Esophagus muscularis mucosa (tissue), 4 donors: ENCODE measurements around the gene LPIN2. TPM values are rescaled to one million over a fixed set of nuclear protein-coding genes. Genes with fewer than 3 reads are reported as not detected.
A peak's percentile ranks its signal among the peaks of the same experiment; 100 is the strongest.

ENCODE experiments used
- DNase-seq: peaks from one replicate; pipeline ENCODE4 v3.0.0-alpha.2; 2017; ENCODE audit errors: extremely low spot score
- H3K27ac ChIP-seq, 4 donors: fragments of 200-600 bp; sonication (generic); replicated peaks in 1 of 4; 1 replicate in 3 of 4; 2 replicates in 1 of 4; pipeline ENCODE4 v1.5.1; 2016 to 2019; ENCODE audit warnings: mild to moderate bottlenecking in 1 of 4
- H3K27me3 ChIP-seq, 4 donors: fragments of 200-600 bp; sonication (generic); one replicate each; pipeline versions ENCODE4 v1.5.1 to v1.6.0; 2016 to 2019
- H3K36me3 ChIP-seq, 4 donors: fragments of 200-600 bp; sonication (generic); one replicate each; pipeline ENCODE4 v1.5.1; 2016 to 2019
- H3K4me1 ChIP-seq, 4 donors: fragments of 200-600 bp; sonication (generic); one replicate each; pipeline ENCODE4 v1.5.1; 2016 to 2019
- H3K4me3 ChIP-seq, 4 donors: fragments of 200-600 bp; sonication (generic); 1 replicate in 2 of 4; 2 replicates in 2 of 4; pipeline ENCODE4 v1.5.1; 2016 to 2019; ENCODE audit warnings: mild to moderate bottlenecking in 4 of 4, moderate library complexity in 1 of 4
- H3K9me3 ChIP-seq, 4 donors: fragments of 200-600 bp; sonication (generic); 1 replicate in 3 of 4; 2 replicates in 1 of 4; pipeline ENCODE4 v1.5.1; 2016 to 2019
- EP300 ChIP-seq: sonication (generic); formaldehyde crosslinking; IDR thresholded peaks from one replicate; pipeline ENCODE4 v1.6.1; 2017; ENCODE audit warnings: antibody characterized with exemption
- POLR2A ChIP-seq: fragments of 450-650 bp; IDR thresholded peaks from one replicate; pipeline ENCODE4 v1.6.1; 2017; ENCODE audit warnings: antibody characterized with exemption, moderate library complexity, mild to moderate bottlenecking, low read depth
- POLR2AphosphoS5 ChIP-seq, 2 donors: sonication (generic); formaldehyde crosslinking; IDR thresholded peaks; one replicate each; pipeline ENCODE4 v1.6.1; 2017; ENCODE audit warnings: antibody characterized with exemption in 2 of 2
- WGBS: methylation state at CpG from one replicate; pipeline ENCODE4 v1.1.5; 2018; 5-methylcytosine and 5-hydroxymethylcytosine counted together
- intact Hi-C: fragments of 100-400 bp; cut with DNase I; formaldehyde crosslinking; loops from one replicate; pipeline ENCODE4 v1.15.1; 2023
- total RNA-seq, 4 donors: library from RNA; depleted of rRNA; stranded (reverse); fragments of >200 nt; gene quantifications; one replicate each; pipeline versions ENCODE4 v1.1.0 to v1.2.1, GENCODE V29; 2016
- TF ChIP-seq, protein P1 (sequence below), 3 experiments: fragments of 200-600 bp in 2 of 3; fragments of 450-650 bp in 1 of 3; sonication (generic) in 2 of 3; IDR thresholded peaks; one replicate each; pipeline ENCODE4 v1.5.1; 2017 to 2019; ENCODE audit warnings: antibody characterized with exemption in 3 of 3, mild to moderate bottlenecking in 2 of 3, moderate library complexity in 1 of 3

The LPIN2 gene
- total RNA-seq, 4 donors from 2014 or later = 15.4 to 26.9 (median 24.8) TPM

DNA sequence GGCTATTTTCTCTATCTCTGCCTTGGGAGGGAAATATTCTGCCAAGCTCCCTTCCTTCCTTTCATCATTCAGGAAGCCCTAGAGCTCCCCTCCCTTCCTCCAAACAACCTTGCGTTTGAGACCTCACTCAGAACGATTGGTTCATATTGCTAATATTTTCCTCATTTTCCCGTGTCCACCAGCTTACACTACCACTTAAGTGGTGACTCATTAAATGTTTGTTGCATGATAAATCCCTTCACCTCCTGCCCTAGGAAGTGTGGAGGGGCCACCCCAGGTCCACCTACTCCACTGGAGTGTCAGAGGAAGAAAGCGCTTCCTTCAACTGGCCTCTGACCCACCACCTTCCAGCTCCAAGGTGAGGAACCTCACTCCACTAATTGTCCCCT, 2.3 kb upstream of the LPIN2 start:
- Histone ChIP-seq H3K27ac (peak overlapping the region; percentile 67 to 79 (median 76)), H3K27me3 (no peaks in the 10 kb centered on the region), H3K4me1 (peaks cover 30 to 58% (median 53%) of the 10 kb centered on the region in 4 donors), H3K9me3 (no peaks in the 10 kb centered on the region), H3K36me3 (peaks cover 0 to 4% (median 2%) of the 10 kb centered on the region in 4 donors), H3K4me3 (no peak overlapping the region)
- TF ChIP-seq POLR2AphosphoS5 (IDR thresholded peaks at IDR 0.05) (no peak), POLR2A (no peak), EP300 (no peak)
- TF ChIP-seq, protein P1, sequence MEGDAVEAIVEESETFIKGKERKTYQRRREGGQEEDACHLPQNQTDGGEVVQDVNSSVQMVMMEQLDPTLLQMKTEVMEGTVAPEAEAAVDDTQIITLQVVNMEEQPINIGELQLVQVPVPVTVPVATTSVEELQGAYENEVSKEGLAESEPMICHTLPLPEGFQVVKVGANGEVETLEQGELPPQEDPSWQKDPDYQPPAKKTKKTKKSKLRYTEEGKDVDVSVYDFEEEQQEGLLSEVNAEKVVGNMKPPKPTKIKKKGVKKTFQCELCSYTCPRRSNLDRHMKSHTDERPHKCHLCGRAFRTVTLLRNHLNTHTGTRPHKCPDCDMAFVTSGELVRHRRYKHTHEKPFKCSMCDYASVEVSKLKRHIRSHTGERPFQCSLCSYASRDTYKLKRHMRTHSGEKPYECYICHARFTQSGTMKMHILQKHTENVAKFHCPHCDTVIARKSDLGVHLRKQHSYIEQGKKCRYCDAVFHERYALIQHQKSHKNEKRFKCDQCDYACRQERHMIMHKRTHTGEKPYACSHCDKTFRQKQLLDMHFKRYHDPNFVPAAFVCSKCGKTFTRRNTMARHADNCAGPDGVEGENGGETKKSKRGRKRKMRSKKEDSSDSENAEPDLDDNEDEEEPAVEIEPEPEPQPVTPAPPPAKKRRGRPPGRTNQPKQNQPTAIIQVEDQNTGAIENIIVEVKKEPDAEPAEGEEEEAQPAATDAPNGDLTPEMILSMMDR (IDR thresholded peaks at IDR 0.05) = no peak
- 35% methylated on average over 4 of the region's 4 CpGs for WGBS
- DNase-seq = no peak
- intact Hi-C loops = no loop called here

DNA sequence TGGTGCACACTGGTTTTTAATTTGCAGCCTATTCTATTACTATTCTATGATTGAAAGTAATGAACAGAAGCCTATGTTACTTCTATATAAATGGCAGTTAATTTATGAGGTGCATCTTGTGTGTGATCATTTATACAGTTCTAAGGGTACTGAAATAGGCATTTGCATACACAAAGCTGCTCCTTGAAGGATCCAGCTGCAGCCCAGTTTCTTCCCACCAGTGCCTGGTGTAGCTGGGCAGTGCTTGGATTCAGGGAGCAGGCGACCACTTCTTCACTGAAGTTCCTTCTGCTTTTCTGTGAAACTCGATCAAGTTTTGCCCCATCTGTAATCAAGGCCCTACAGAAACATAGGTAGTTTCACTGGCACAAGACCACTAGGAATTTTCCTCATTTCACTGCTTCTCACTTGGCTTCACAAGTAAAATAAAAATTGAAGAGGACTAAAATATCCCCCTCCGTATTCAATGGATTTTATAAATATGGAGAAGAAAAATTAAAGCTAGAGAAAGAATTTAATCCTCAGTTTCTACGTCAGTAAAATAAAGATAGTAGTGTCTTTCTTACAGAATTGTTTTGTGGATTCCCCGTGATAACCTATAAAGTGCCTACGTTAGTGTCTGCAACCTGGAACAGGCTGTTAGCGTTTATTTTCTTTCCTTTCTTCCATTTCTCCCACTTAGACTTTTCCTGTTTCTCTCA, 1.7 kb upstream of the LPIN2 start:
- H3K4me3 ChIP-seq = no peak overlapping the region
- no peaks in the 10 kb centered on the region for H3K27me3 ChIP-seq
- intact Hi-C loops = loop anchor here (5.0 kb wide), 2 partner anchors 48 to 233 kb away; partner anchors contain the start of gene MYL12A
- peak overlapping the region; percentile 67 to 79 (median 76) for H3K27ac ChIP-seq
- H3K4me1 ChIP-seq = peaks cover 30 to 63% (median 59%) of the 10 kb centered on the region in 4 donors
- DNase-seq = no peak
- H3K9me3 ChIP-seq = no peaks in the 10 kb centered on the region
- peaks cover 0 to 7% (median 2%) of the 10 kb centered on the region in 4 donors for H3K36me3 ChIP-seq
- WGBS = 63% methylated on average over 7 of the region's 7 CpGs
- TF ChIP-seq EP300 = no peak
- TF ChIP-seq POLR2AphosphoS5 (IDR thresholded peaks at IDR 0.05) = no peak
- TF ChIP-seq, protein P1 (IDR thresholded peaks at IDR 0.05) = no peak
- TF ChIP-seq POLR2A = no peak

DNA sequence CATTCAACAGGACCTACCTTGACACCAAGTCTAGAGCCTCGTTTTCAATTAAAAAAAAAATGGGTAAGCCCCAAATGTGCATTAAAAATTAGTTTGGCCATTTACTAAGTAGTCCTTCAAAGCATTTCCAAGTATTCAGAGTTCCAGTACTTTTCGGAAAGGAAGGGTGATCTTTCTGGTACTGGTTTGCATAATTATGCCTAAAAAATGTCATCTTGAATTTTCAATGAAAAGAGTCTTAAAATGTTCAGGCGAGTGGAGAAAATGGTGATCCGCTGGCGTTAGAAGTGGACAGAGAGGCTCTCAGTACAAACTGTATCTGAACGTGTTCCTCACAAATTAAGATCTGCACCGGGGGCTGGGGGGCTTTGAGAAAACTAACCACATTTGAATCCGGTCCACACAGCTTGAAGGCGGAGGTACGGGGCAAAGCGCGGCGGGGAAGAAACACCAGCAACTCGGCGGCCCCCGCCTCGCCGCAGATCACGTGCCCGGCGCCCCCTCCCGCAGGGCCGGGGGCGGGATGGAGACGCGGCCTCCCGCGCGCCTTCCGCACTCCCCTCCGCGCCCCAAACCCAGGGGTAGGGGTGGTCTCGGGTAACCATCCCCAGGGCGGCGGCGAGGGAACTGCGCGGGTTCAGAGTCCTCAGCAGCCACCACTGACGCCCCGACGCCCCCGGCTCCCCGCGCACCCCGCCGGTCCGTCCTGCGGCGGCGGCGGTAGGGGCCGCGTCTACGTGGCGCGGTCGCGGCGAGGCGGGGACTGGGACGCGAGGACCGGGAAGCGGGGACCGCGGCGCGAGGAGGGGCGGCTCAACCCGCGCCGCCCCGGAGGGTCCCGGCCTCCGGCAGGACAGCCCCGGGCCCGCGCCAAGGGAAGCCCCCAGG, 564 bp downstream of the LPIN2 start:
- peak overlapping the region; percentile 69 to 100 (median 88) for H3K4me3 ChIP-seq
- intact Hi-C loops = loop anchor here (5.0 kb wide), 2 partner anchors 50 to 235 kb away; partner anchors contain the start of gene MYL12A
- no peaks in the 10 kb centered on the region for H3K9me3 ChIP-seq
- H3K27me3 ChIP-seq = no peaks in the 10 kb centered on the region
- peaks cover 0 to 16% (median 2%) of the 10 kb centered on the region in 4 donors for H3K36me3 ChIP-seq
- no peak for DNase-seq
- WGBS = 1% methylated on average over 21 of the region's 78 CpGs
- H3K27ac ChIP-seq = peak overlapping the region; percentile 97 to 99 (median 98)
- H3K4me1 ChIP-seq = peaks cover 30 to 76% (median 76%) of the 10 kb centered on the region in 4 donors
- TF ChIP-seq POLR2A = no peak
- TF ChIP-seq, protein P1 (IDR thresholded peaks at IDR 0.05) = no peak
- TF ChIP-seq POLR2AphosphoS5 (IDR thresholded peaks at IDR 0.05) = peak in 1 of 2 donors; percentile 61
- TF ChIP-seq EP300 = no peak

DNA sequence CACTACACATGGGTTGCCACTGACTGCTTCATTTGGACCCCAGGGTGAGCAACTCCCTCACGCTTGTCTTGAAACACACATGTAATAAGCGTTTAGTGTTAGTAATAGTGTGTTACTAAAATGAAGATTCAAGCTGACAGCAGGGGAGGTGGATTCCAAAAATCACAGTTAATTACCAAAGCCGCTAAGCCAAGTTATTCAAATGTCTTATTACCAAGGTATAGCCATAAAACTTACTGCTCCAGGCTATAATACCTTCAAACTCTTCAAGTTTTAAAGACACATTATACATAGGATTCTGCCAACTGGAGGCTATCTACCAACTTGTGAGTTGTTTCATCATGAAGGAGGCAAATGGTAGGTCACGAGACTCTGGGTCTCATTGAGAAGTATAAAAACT, 2.9 kb downstream of the LPIN2 start:
- Histone ChIP-seq H3K27ac (no peak overlapping the region), H3K4me3 (no peak overlapping the region), H3K9me3 (no peaks in the 10 kb centered on the region), H3K36me3 (peaks cover 0 to 16% (median 5%) of the 10 kb centered on the region in 4 donors), H3K4me1 (peaks cover 25 to 60% (median 56%) of the 10 kb centered on the region in 4 donors), H3K27me3 (no peaks in the 10 kb centered on the region)
- WGBS = 87% methylated on average over 4 of the region's 4 CpGs
- TF ChIP-seq, protein P1 (IDR thresholded peaks at IDR 0.05) = no peak
- intact Hi-C loops = loop anchor here (5.0 kb wide), 2 partner anchors 52 to 237 kb away; partner anchors contain the start of gene MYL12A
- DNase-seq = no peak
